HG03108 (cell line): ENCODE measurements around the gene PTF1A.

Experiments
- ATAC-seq: cut with Tn5 transposase; IDR thresholded peaks from one replicate; pipeline ENCODE4 v1.9.1; 2021; ENCODE audit warnings: moderate library complexity; ENCODE audit not compliant: unreplicated experiment

The PTF1A gene, protein sequence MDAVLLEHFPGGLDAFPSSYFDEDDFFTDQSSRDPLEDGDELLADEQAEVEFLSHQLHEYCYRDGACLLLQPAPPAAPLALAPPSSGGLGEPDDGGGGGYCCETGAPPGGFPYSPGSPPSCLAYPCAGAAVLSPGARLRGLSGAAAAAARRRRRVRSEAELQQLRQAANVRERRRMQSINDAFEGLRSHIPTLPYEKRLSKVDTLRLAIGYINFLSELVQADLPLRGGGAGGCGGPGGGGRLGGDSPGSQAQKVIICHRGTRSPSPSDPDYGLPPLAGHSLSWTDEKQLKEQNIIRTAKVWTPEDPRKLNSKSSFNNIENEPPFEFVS

DNA sequence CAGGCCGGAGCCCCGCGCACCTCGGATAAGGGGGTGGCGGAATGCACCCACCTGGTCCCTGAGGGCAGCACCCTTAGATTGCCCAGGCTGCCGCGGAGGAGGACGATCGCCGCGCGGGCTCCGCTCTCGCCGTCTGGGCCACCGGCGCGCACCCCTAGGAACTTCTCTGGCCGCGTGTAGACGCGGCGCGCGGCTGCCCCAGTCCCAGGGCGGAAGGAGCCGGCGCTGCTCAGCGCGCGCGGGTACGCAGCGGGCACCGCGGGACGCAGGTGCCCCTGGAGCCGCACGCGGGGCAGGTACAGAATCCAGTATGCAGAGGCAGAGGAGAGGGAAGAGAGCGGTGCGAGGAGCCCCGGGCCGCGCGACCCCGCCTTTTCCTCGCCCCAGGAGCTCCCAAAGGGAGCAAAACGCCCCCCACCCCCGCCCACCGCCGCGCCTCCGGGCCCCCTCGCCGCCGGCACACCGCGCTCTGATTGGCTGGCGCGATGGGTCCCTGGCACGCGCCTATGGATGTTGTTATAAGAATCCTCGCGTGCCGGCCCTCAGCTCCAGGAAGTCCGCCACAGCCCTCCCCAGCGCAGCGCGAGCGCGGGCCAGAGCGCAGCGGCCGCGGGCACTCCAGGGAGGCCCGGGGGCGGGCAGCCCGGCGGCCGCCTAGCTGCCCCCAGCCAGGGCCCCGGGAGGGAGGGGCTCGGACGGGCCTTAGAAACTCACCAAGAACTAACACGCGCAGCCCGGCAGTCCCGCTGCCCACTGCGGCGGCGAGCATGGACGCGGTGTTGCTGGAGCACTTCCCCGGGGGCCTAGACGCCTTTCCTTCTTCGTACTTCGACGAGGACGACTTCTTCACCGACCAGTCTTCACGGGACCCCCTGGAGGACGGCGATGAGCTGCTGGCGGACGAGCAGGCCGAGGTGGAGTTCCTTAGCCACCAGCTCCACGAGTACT is at the start of gene PTF1A:
PTF1A (plus strand) TSS at position 549 of the 948 bp plus-strand sequence; CDS start at position 768, 219 bp downstream.
- ATAC-seq, result no peak

DNA sequence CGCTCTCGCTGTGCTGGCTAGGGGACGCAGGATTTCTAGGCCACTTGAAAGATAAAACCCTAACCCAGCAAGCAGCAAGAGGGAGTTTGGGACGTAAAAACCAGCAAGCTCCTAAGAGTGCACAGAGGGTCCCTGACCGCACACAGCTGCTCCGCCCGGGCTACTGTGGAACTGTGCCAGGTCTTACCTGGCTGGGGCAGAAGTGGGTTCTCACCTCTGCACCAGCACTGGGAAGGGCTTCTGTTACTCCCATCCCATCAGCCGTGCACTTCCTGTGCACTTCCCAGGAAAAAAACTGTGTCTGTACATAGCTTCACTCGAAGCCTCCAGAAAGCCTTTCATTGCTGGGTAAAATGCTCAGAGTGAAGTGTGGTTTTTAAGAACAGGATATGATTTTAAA is 45.9 kb upstream of the PTF1A start:
- no peak for ATAC-seq

DNA sequence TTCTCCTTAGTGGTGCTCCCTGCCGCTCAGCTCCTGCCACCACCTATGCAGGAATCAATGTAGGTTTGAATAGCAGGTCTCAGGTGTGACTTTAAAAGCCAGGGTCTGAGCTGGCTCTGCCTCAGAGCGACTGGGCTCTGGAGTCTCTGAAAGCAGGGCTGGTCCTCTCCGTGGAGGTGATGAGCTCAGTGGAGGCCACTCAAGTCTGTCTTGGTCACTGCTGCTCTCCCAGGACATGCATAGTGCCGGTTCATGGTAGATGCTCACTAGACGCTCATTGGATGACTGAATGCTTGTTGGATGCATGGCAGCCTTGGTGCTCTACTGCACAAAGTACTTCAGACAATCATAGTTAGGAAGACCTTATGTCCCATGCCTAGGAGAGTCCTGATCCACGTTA is 45.1 kb upstream of the PTF1A start:
- no peak for ATAC-seq

DNA sequence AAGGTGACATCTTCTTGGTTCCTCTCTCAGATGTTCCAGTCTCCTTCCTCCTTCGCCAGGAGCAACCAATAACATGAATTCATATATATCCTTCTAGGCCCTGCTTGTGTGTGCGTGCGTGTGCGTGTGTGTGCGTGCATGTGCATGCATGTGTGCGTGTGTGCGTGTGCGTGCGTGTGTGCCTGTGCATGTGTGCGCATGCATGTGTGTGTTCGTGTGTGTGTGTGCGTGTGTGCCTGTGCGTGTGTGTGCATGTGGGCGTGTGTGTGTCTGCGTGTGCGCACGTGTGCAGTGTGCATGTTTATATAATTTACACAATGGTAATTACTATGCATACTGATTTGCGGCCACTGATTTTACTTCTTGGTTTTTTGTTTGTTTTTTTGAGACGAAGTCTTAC is 43.9 kb upstream of the PTF1A start:
- ATAC-seq, result no peak

DNA sequence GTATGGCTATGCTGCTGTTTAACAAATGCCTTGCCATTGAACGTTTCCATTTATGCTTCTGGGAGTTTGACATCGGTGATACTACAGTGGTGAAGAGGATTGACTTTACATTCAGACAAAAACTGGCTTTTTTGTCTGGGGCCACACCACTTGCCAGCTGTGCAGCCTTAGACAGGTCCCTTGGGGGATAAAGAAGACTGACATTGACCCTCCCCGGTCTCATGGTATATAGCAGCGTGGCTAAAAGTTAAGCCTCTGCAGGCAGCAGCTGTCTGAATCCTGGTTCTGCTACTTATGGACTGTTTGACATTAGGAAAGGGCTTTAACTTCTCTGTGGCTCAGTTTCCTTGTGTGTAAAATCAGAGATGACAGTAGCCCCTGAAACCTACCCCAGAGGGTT is 42.0 kb upstream of the PTF1A start:
- no peak for ATAC-seq

DNA sequence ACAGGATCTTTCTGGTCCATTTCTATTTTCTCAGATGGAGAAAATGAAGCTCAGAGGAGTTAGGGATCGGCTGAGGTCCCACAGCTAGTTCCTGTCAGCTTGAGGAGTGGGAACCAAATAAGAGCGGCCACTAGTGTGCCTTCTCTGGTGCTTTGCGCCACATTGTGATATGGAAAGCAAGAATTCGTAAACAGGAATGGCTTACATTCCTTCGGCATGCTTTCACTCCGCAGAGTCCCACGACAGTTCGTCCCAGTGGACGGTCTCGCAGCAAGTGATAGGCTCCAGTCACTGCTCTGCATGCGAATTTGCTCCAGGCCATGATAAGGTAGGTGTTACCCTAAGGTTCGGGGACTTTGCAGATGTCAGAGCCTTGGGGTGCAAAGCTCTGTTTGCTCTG is 41.5 kb upstream of the PTF1A start:
- ATAC-seq, result no peak

DNA sequence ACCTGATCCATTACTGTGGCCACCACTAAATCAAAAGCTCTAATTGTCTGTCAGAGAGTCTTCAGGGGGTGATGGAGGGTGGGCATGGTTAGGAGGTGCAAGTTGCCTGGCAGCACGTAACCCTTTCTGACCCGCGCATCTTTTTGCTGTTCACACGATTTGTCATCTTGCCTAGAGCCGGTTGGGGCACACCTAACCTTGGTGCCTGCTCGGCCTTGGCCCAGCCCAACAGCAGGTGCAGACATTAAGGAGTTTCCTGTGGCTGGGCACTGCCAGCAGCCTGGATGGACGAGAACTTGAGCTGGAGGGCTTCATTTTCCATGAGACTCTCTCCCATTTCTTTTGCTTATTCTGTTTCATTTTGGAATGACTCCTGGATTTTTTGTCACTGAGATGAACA is 41.0 kb upstream of the PTF1A start:
- ATAC-seq, result no peak

DNA sequence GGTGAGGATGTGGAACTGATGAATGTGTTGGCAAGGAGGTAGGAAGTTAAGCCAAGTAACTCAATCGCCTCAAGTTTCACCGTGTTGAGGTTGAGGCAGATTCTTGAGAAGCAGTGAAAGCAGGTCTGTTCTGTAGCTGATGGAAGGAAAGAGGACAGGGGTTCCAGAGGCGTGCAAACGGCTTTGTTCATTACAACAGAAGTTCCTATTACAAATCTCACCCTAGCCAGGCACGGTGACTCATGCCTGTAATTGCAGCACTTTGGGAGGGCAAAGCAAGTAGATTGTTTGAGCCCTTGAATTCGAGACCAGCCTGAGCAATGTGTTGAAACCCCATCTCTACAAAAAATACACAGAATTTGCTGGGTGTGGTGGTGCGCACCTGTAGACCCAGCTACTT is 36.9 kb upstream of the PTF1A start:
- ATAC-seq, result no peak

DNA sequence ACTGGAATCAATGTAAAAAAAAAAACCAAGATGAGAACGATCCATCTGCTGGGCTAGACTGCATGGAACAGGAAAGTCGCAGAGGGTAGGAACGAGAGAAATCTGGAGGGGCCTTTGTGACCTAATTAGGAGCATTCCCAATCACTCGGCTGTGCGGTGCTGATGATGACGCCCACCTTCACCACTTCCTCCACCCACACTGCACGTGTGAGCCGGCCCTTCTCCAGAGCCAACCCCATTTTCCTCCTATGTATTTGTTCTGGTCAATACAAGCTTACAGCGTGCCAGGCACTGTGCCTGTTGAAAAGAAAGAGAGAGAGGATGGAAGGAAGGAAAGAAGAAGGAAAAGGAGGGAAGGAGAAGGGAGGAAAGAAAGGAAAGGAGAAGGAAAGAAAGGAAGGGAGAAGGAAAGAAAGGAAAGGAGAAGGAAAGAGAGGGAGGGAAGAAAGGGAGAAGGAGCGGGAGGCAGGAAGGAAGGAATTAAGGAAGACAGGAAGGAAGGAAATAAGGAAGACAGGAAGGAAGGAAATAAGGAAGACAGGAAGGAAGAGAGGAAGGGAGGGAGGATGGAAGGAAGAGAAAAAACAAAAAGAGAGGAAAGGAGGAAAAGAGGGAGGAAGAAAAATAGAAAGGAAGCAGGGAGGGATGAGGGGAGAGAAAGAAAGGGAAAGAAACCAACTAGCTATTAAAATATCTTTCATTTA is 35.5 kb upstream of the PTF1A start:
- ATAC-seq, result no peak

DNA sequence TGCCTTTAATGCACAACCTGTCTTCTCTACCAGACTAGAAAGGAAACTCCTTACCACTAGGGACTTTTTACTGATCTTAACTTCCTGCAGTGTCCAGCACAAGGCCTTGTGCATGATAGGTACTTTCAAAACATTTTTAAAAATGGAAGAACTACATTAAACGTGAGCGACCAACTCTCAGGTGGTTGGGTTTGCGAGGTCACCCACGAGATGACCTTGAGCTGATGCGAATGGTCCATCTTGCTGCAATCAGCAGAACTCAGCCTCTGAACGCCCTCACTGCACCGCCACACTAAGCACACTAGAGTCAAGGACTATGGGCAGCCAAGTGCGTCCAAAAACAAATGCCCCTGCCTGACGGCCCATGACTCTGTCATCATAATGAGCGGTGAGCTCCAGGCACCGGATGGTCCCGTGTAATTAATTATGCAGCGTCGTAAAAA is 34.9 kb upstream of the PTF1A start:
- ATAC-seq, result peak; percentile 61

DNA sequence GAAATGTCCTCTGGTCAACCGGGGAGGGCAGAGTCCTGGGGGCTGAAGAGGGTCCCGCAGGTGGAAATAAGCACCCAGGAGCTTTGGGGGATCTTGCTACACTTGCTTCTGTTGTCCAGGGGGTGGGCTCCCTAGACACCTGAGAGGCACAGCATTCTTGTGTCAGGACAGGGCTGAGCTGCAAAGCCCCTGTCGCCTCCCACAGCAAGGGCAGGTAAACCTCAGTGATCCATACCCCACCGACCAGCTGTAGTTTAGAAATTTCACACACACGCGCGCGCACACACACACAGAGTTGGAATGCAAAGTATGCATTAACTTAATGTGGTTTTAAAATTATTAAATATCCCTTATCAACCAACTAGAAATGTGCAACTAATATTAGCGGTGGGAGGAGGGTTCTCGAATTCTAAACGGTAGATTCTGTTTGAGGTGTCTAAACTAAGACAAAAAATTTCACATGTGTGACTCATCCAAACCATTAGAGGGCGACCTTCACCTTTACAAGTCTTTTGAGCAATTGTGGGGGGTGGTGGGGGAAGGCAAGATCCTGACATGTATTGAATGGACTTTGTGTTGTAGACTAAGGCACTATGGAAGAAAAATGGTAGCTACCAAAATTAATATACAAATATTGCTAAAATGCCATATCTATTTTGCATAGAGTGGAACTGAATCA is 34.3 kb upstream of the PTF1A start:
- peak; percentile 53 for ATAC-seq

DNA sequence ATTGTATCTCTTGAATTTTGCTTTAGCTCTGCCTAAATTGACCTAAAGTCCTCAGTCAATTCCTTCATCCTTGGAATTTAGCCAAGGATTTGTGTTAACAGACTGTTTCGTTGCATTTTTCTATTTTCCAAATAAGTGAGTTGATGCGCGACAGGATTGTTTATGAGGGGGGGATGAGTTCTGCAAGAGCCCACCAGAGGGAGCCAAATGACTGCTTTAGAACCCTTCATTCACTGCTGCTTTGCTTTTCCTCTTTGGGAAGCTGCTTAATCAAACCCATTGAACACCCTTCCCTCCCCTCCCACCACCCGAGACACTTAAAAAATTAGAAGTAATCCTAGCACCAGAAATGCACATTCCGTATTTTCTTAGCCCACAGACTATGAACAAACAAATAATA is 33.7 kb upstream of the PTF1A start:
- no peak for ATAC-seq

DNA sequence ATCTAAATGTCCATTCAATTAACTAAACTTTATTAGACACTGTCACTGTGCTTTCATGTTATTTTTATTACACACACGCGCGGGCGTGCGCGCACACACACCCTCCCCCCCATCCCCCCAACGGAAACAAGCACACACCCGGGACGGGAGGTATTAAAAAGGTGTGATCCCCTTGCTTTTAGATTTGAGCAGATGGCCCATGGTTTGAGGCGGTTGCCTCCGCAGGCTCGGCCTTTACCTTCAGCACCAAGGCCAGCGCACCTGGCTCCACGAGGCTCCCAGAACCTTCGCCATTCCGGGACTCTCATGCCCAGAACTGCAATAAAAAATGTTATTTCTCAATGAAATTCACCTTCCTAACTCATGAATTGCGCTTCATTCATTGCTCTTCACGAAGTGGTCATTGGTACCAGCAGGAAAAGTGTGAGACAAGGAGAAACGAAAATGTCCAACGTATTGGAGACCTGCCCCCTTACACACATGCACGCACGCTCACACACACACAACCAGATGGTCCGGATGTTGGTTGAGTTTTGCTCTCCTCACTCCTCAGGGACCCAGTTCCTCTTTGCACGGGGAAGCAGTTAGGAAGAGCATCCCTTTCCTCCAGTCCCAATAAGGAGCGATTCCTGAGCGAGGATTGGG is 20.8 kb upstream of the PTF1A start:
- ATAC-seq, result no peak

DNA sequence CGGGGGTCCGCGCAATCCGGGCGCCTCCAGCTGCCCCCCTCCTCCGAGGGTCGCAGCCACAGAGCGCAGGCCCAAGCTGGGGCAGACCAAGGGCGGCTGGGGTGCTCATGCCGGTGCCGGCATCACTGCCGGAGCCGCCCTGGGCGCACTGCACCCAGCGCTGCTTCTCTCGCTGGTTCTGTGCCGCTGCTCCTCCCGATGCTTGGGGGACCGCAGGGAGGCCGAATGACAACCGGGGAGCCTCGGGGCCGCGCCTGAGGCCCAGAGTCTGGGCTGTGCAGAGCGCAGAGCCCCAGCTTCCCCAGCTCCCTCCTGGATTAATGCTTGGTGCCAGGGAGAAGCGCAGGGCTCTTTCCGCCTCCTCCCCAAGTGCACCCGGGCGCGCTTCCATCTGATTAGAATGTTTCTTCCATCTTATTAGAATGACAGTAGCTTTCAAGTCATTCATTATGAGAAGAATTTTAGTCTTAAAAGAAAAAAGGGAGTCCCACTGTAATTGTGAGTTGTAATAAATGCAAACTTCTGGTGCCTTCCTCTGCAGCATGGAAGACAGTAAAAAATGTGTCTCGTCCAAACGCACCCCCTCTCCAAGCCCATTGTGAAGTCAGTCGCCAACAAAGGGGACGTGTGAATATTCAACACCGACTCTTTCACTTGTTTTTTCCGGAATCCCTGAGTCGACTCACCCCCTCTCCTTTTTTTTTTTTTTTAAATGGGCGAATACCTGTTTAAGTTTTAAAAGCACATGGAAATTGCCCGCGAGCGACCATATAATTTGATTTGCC is 19.5 kb upstream of the PTF1A start:
- ATAC-seq, result no peak

DNA sequence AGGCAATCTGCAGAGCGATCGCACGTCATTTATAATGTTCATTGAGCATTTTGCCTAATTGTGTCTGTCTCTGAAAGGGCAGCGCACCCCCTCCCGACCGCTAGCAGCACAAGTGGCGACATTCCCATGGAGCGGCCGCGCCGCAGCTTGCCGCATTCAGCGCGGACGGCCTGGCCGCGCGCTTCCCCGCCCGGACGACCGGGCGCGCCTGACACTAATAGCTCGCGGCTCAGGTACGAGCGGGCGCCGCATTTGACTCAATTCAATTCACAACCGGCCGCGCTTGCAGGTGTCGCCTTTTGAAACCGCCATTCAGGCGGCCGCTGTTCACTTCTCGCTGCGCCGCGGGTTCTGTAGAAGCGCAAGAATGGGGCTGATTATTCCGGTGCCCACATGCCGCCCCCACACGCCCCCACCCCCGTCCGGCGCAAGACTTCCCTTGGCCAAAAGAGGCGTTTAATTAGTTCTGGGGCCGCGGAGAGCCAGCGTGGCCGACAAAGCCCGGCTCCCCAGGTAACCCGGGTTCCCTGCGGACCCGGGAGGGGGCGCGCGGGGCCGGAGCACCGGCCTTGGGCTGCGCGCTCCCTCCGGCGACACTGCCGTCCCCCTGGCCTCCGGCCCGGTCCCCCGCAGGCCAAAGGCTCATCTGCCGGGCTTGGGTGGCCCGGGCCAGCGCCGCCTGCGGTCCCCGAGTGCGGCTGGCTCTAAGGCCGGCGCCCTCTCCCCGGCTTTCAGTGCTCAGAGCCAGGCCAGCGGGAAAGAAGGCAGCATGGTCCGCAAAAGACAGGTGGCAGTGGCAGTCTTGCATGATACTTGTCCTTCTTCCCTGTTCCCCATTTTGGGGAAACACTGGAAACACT is 18.7 kb upstream of the PTF1A start:
- ATAC-seq, result no peak

DNA sequence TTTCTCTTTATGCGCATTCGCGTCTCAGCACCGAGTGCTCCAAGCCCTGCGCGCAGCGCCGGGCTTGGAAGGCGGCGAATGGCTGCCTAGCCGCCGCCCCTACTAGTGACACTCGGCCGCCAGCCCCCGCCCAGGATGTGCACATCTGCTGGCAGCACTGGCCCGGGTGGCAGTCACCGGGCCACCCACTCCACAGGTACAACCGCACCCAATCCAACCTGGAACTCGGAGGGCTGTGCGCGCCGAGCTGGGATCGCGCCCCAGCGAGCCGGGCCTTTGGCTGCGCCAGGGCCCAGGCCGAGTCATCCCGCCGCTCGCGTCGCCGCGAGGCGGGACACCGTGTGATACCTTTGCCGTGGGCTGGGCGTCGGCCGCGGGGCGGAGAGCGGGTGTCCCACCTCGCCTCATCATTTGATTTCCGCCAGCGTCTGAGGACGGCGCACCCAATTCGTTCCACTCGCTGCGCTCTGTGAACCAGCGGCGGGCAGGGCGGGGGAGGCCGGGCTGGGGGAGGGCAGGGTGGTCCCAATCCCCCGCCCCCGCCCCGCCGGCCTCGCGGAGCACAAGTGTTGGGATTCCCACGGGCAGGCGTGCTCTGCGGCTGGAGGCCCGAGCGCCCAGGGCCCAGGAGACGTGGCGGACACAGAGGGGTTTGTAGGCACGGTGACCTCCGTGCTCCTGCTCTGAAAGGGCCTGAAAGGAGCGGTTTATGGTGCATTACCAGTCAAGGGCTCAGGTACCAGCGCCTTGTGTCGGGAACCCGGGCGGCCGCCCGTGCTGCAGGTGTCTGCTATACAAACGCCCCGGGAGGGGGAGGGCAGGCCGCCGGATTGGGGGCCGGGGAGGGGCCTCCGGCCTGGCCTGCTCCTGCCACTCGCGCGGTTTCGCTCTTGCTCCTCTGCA is 17.8 kb upstream of the PTF1A start:
- ATAC-seq, result no peak

DNA sequence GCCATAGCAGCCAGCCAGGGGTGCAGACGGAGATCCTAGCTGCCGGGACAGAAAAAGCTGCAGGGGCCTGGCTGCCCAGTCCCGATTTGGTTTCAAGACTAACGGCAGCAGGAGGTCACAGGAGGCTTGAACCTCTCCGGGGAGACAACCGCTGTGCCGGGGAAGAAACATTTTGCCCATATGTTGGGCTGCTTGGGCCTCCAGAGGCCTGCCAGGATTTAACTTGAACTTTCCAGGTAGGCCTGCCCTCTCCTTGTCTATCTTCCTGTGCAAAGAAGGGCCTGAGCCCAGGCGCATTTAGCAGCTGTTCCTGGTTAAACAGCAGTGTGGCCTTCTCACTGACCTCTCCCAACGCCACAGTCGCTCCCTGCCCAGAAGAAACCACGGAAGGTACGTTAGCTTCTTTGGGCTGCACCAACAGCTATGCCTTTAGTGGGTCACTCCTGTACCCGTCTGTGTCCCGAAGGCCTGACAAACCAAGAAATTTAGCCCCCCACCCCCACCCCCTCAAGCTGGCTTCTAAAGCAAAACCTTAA is 17.1 kb upstream of the PTF1A start:
- ATAC-seq, result no peak
